Neural cell (in vitro differentiated cells): ENCODE data around the gene AP3S2. TPM values are rescaled to one million over a fixed set of nuclear protein-coding genes. Genes with fewer than 3 reads are reported as not detected.

ENCODE experiments used
- H2AFZ ChIP-seq: fragments of 200-600, 300-800 bp; sonication (generic), shearing (Covaris generic); 2 replicates; pipeline ENCODE4 v1.6.0; 2014; ENCODE audit warnings: low read depth, mild to moderate bottlenecking, antibody characterized with exemption, low read length, moderate library complexity
- H3F3A ChIP-seq: fragments of 200-600 bp; shearing (Covaris generic); 2 replicates; pipeline ENCODE4 v1.6.1; 2016; ENCODE audit warnings: mild to moderate bottlenecking, moderate library complexity, mixed read lengths, antibody characterized with exemption, low read length; ENCODE audit not compliant: insufficient read depth, poor library complexity, severe bottlenecking
- H3K27ac ChIP-seq: fragments of 200-600, 300-800 bp; sonication (generic), shearing (Covaris generic); 2 replicates; pipeline ENCODE4 v1.5.1; 2014; ENCODE audit warnings: mild to moderate bottlenecking, low read length, moderate library complexity
- H3K27me3 ChIP-seq: fragments of 300-800, 200-600 bp; sonication (generic), shearing (Covaris generic); 2 replicates; pipeline ENCODE4 v1.6.0; 2014; ENCODE audit warnings: mild to moderate bottlenecking, low read depth, low read length, moderate library complexity; ENCODE audit not compliant: insufficient read depth
- H3K36me3 ChIP-seq: fragments of 300-800, 200-600 bp; sonication (generic), shearing (Covaris generic); 2 replicates; pipeline ENCODE4 v1.5.1; 2014; ENCODE audit warnings: mild to moderate bottlenecking, antibody characterized with exemption, low read length, moderate library complexity; ENCODE audit not compliant: insufficient read depth
- H3K4me2 ChIP-seq: fragments of 300-800, 200-600 bp; sonication (generic), shearing (Covaris generic); 2 replicates; pipeline ENCODE4 v1.6.0; 2014; ENCODE audit warnings: mild to moderate bottlenecking, low read length
- H3K4me3 ChIP-seq: fragments of 300-800, 200-600 bp; sonication (generic), shearing (Covaris generic); 2 replicates; pipeline ENCODE4 v1.5.1; 2014; ENCODE audit warnings: mild to moderate bottlenecking, low read length, moderate library complexity
- H3K79me2 ChIP-seq: fragments of 200-600 bp; shearing (Covaris generic); replicated peaks from 2 replicates; pipeline ENCODE4 v1.6.0; 2014; ENCODE audit warnings: mild to moderate bottlenecking, low read length, moderate library complexity; ENCODE audit not compliant: insufficient read depth
- H3K9ac ChIP-seq: fragments of 300-800, 200-600 bp; sonication (generic), shearing (Covaris generic); 2 replicates; pipeline ENCODE4 v1.6.1; 2016; ENCODE audit warnings: mild to moderate bottlenecking, low read length, mixed read lengths
- H3K9me2 ChIP-seq: fragments of 200-600 bp; shearing (Covaris generic); 2 replicates; pipeline ENCODE4 v1.6.1; 2016; ENCODE audit warnings: mild to moderate bottlenecking, low read length, mixed read lengths; ENCODE audit not compliant: insufficient read depth
- H3K9me3 ChIP-seq: fragments of 200-600, 300-800 bp; sonication (generic), shearing (Covaris generic); 2 replicates; pipeline ENCODE4 v1.6.1; 2016; ENCODE audit warnings: mild to moderate bottlenecking, mixed run types, low read length, moderate library complexity, mixed read lengths
- H4K20me1 ChIP-seq: fragments of 200-600 bp; shearing (Covaris generic); 2 replicates; pipeline ENCODE4 v1.6.1; 2016; ENCODE audit warnings: mild to moderate bottlenecking, mixed run types; ENCODE audit not compliant: insufficient read depth
- EP300 ChIP-seq: fragments of 450-650 bp; conservative IDR thresholded peaks from 2 replicates; pipeline ENCODE4 v1.6.1; 2014; ENCODE audit warnings: antibody characterized with exemption, mild to moderate bottlenecking, moderate library complexity; ENCODE audit not compliant: poor library complexity, severe bottlenecking
- EZH2 ChIP-seq: fragments of 200-600, 300-800 bp; shearing (Covaris generic), sonication (generic); IDR thresholded peaks from 2 replicates; pipeline ENCODE4 v1.6.1; 2014; ENCODE audit warnings: antibody characterized with exemption, low read length, borderline replicate concordance, mild to moderate bottlenecking; ENCODE audit not compliant: insufficient read depth, poor library complexity, severe bottlenecking
- MXI1 ChIP-seq: fragments of 450-650 bp; conservative IDR thresholded peaks from 2 replicates; pipeline ENCODE4 v1.6.1; 2014; ENCODE audit warnings: antibody characterized with exemption, mild to moderate bottlenecking; ENCODE audit not compliant: poor library complexity, severe bottlenecking
- POLR2AphosphoS5 ChIP-seq: IDR thresholded peaks from 2 replicates; pipeline ENCODE4 v1.6.1; 2012
- RAD21 ChIP-seq: fragments of 450-650 bp; conservative IDR thresholded peaks from 2 replicates; pipeline ENCODE4 v1.6.1; 2014; ENCODE audit warnings: antibody characterized with exemption, mild to moderate bottlenecking, moderate library complexity
- SMC3 ChIP-seq: fragments of 450-650 bp; conservative IDR thresholded peaks from 2 replicates; pipeline ENCODE4 v1.6.1; 2014; ENCODE audit warnings: antibody characterized with exemption, mild to moderate bottlenecking, moderate library complexity; ENCODE audit not compliant: poor library complexity
- TAF1 ChIP-seq: IDR thresholded peaks from 2 replicates; pipeline ENCODE4 v1.6.1; 2012; ENCODE audit warnings: low read depth
- polyA plus RNA-seq: library from polyadenylated mRNA; depleted of rRNA; stranded (reverse); fragments of >200 nt; gene quantifications from 2 replicates; pipeline ENCODE4 v1.2.3, GENCODE V29; 2014
- TF ChIP-seq, protein P1 (sequence below): fragments of 450-650 bp; IDR thresholded peaks from 2 replicates; pipeline ENCODE4 v1.5.1; 2014; ENCODE audit warnings: antibody characterized with exemption, mild to moderate bottlenecking, moderate library complexity; ENCODE audit not compliant: poor library complexity, severe bottlenecking
- TF ChIP-seq, protein P2 (sequence below): IDR thresholded peaks from 2 replicates; pipeline ENCODE4 v1.6.1; 2012; ENCODE audit warnings: borderline replicate concordance

The AP3S2 gene
- polyA plus RNA-seq, 1 donor from 2014 or later = 47.6 TPM

- Histone ChIP-seq H3K9ac (no peak overlapping the region), H3K9me2 (no peaks in the 10 kb centered on the region), H4K20me1 (no peaks in the 10 kb centered on the region), H3F3A (no peaks in the 10 kb centered on the region), H2AFZ (no peak overlapping the region), H3K9me3 (no peaks in the 10 kb centered on the region), H3K27me3 (no peaks in the 10 kb centered on the region), H3K4me3 (no peak overlapping the region), H3K27ac (no peak overlapping the region), H3K36me3 (no peaks in the 10 kb centered on the region), H3K79me2 (no peaks in the 10 kb centered on the region), H3K4me2 (no peak overlapping the region)
- TF ChIP-seq, protein P1, sequence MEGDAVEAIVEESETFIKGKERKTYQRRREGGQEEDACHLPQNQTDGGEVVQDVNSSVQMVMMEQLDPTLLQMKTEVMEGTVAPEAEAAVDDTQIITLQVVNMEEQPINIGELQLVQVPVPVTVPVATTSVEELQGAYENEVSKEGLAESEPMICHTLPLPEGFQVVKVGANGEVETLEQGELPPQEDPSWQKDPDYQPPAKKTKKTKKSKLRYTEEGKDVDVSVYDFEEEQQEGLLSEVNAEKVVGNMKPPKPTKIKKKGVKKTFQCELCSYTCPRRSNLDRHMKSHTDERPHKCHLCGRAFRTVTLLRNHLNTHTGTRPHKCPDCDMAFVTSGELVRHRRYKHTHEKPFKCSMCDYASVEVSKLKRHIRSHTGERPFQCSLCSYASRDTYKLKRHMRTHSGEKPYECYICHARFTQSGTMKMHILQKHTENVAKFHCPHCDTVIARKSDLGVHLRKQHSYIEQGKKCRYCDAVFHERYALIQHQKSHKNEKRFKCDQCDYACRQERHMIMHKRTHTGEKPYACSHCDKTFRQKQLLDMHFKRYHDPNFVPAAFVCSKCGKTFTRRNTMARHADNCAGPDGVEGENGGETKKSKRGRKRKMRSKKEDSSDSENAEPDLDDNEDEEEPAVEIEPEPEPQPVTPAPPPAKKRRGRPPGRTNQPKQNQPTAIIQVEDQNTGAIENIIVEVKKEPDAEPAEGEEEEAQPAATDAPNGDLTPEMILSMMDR = no peak
- TF ChIP-seq RAD21 = no peak
- TF ChIP-seq SMC3 = no peak
- TF ChIP-seq MXI1 = no peak
- TF ChIP-seq EP300 = no peak
- no peak for TF ChIP-seq TAF1
- no peak for TF ChIP-seq POLR2AphosphoS5
Measured at GRCh38 chr15:89841306-89841705, 52.5 kb downstream of the AP3S2 start.

- Histone ChIP-seq H3K9me3 (no peaks in the 10 kb centered on the region), H3K9ac (no peak overlapping the region), H2AFZ (no peak overlapping the region), H4K20me1 (no peaks in the 10 kb centered on the region), H3K4me3 (no peak overlapping the region), H3K79me2 (no peaks in the 10 kb centered on the region), H3K27me3 (no peaks in the 10 kb centered on the region), H3K27ac (no peak overlapping the region), H3K9me2 (no peaks in the 10 kb centered on the region), H3K36me3 (no peaks in the 10 kb centered on the region), H3F3A (no peaks in the 10 kb centered on the region), H3K4me2 (no peak overlapping the region)
- no peak for TF ChIP-seq EZH2
- TF ChIP-seq RAD21 = no peak
- TF ChIP-seq, protein P1 = no peak
- TF ChIP-seq EP300 = no peak
- TF ChIP-seq MXI1 = no peak
- TF ChIP-seq TAF1 = no peak
- TF ChIP-seq, protein P2, sequence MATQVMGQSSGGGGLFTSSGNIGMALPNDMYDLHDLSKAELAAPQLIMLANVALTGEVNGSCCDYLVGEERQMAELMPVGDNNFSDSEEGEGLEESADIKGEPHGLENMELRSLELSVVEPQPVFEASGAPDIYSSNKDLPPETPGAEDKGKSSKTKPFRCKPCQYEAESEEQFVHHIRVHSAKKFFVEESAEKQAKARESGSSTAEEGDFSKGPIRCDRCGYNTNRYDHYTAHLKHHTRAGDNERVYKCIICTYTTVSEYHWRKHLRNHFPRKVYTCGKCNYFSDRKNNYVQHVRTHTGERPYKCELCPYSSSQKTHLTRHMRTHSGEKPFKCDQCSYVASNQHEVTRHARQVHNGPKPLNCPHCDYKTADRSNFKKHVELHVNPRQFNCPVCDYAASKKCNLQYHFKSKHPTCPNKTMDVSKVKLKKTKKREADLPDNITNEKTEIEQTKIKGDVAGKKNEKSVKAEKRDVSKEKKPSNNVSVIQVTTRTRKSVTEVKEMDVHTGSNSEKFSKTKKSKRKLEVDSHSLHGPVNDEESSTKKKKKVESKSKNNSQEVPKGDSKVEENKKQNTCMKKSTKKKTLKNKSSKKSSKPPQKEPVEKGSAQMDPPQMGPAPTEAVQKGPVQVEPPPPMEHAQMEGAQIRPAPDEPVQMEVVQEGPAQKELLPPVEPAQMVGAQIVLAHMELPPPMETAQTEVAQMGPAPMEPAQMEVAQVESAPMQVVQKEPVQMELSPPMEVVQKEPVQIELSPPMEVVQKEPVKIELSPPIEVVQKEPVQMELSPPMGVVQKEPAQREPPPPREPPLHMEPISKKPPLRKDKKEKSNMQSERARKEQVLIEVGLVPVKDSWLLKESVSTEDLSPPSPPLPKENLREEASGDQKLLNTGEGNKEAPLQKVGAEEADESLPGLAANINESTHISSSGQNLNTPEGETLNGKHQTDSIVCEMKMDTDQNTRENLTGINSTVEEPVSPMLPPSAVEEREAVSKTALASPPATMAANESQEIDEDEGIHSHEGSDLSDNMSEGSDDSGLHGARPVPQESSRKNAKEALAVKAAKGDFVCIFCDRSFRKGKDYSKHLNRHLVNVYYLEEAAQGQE = no peak
- no peak for TF ChIP-seq POLR2AphosphoS5
- TF ChIP-seq SMC3 = no peak
Measured at GRCh38 chr15:89839167-89839810, 54.5 kb downstream of the AP3S2 start.
